Thyroid gland (tissue), 4 donors: ENCODE measurements around the gene CCSER1.

Experiments
- POLR2A ChIP-seq, 2 donors: fragments of 450-650 bp; IDR thresholded peaks; one replicate each; pipeline ENCODE4 v1.6.1; 2017; ENCODE audit warnings: antibody characterized with exemption in 2 of 2, mild to moderate bottlenecking in 2 of 2, moderate library complexity in 1 of 2
- TF ChIP-seq, protein P1 (sequence below), 6 experiments: fragments of 200-600 bp in 3 of 6; fragments of 450-650 bp in 3 of 6; sonication (generic) in 3 of 6; IDR thresholded peaks; one replicate each; pipeline ENCODE4 v1.5.1; 2016 to 2019; ENCODE audit warnings: antibody characterized with exemption in 6 of 6, mild to moderate bottlenecking in 2 of 6, inconsistent platforms in 1 of 6, moderate library complexity in 1 of 6

DNA sequence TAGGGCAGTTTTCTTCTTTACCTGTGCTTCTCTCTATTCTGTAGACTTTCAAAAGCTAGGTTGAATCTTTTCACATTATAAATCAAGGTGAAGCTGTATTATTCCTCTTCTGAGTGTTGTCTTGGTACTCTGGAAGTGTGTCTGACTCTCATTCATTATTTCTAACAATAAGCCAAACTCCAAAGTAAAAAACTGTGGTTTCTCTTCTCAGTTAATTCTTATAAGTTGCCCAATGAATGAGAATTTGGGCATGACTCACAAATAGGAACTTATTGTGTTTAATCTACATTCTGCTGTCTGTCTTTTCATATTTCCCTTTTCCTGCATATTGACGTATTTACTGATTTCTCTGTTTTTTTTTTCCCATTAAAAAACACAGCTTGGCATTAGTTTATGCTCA is 714.5 kb downstream of the CCSER1 start:
- TF ChIP-seq, protein P1, sequence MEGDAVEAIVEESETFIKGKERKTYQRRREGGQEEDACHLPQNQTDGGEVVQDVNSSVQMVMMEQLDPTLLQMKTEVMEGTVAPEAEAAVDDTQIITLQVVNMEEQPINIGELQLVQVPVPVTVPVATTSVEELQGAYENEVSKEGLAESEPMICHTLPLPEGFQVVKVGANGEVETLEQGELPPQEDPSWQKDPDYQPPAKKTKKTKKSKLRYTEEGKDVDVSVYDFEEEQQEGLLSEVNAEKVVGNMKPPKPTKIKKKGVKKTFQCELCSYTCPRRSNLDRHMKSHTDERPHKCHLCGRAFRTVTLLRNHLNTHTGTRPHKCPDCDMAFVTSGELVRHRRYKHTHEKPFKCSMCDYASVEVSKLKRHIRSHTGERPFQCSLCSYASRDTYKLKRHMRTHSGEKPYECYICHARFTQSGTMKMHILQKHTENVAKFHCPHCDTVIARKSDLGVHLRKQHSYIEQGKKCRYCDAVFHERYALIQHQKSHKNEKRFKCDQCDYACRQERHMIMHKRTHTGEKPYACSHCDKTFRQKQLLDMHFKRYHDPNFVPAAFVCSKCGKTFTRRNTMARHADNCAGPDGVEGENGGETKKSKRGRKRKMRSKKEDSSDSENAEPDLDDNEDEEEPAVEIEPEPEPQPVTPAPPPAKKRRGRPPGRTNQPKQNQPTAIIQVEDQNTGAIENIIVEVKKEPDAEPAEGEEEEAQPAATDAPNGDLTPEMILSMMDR (IDR thresholded peaks at IDR 0.05) = no peak
- no peak for TF ChIP-seq POLR2A (IDR thresholded peaks at IDR 0.05)
